GM21381 (cell line): ENCODE measurements around the gene AGAP4.
"Not testable (repeated sequence)": the region's sequence is repeated elsewhere in the genome, so short reads cannot be mapped to it uniquely, and the experiment has no call there.

Source experiments
- ATAC-seq: cut with Tn5 transposase; IDR thresholded peaks from one replicate; pipeline ENCODE4 v1.9.1; 2021; ENCODE audit warnings: mild to moderate bottlenecking, moderate library complexity; ENCODE audit not compliant: unreplicated experiment

The AGAP4 gene

GRCh38 chr10:45790694-45791426 lies 56.4 kb downstream of the AGAP4 start:
- not testable (repeated sequence) for ATAC-seq

- not testable (repeated sequence) for ATAC-seq
Observed at GRCh38 chr10:45789991-45790390, 57.3 kb downstream of the AGAP4 start.

GRCh38 chr10:45787212-45787741 lies 60.0 kb downstream of the AGAP4 start:
- ATAC-seq: not testable (repeated sequence)

GRCh38 chr10:45786217-45786616 lies 61.1 kb downstream of the AGAP4 start:
- not testable (repeated sequence) for ATAC-seq
